ENCODE data around the gene TOB1.

GRCh38 chr17:50830352-50830751, 35.8 kb downstream of the TOB1 start:
- no peak for TF ChIP-seq CTCF (IDR thresholded peaks at IDR 0.05)
- TF ChIP-seq POLR2A (IDR thresholded peaks at IDR 0.05): no peak
